Effector memory CD4-positive, alpha-beta T cell (primary cell): ENCODE data around the gene SLC25A22.

Source experiments
- DNase-seq, 3 donors: peaks; one replicate each; pipeline ENCODE4 v3.0.0-alpha.2; 2020
- H3K27ac ChIP-seq: 2 replicates; pipeline ENCODE4 v1.7.0; 2013; ENCODE audit warnings: mild to moderate bottlenecking, low read length, moderate library complexity; ENCODE audit not compliant: insufficient read depth, poor library complexity, severe bottlenecking
- H3K27me3 ChIP-seq: replicated peaks from 2 replicates; pipeline ENCODE4 v1.7.0; 2013; ENCODE audit warnings: mild to moderate bottlenecking, low read length; ENCODE audit not compliant: insufficient read depth, control insufficient read depth, poor library complexity, severe bottlenecking
- H3K36me3 ChIP-seq: 2 replicates; pipeline ENCODE4 v1.7.0; 2013; ENCODE audit warnings: mild to moderate bottlenecking, low read length, moderate library complexity; ENCODE audit not compliant: control insufficient read depth, insufficient read depth
- H3K4me1 ChIP-seq: 2 replicates; pipeline ENCODE4 v1.7.0; 2013; ENCODE audit warnings: low read length, mild to moderate bottlenecking; ENCODE audit not compliant: control insufficient read depth, insufficient read depth, poor library complexity, severe bottlenecking
- H3K4me3 ChIP-seq: 2 replicates; pipeline ENCODE4 v1.7.0; 2013; ENCODE audit warnings: low read length, low read depth, mild to moderate bottlenecking; ENCODE audit not compliant: insufficient read depth, poor library complexity, severe bottlenecking
- H3K9me3 ChIP-seq: 2 replicates; pipeline ENCODE4 v1.7.0; 2013; ENCODE audit warnings: mild to moderate bottlenecking, low read length, moderate library complexity; ENCODE audit not compliant: control insufficient read depth

Gene SLC25A22

DNA sequence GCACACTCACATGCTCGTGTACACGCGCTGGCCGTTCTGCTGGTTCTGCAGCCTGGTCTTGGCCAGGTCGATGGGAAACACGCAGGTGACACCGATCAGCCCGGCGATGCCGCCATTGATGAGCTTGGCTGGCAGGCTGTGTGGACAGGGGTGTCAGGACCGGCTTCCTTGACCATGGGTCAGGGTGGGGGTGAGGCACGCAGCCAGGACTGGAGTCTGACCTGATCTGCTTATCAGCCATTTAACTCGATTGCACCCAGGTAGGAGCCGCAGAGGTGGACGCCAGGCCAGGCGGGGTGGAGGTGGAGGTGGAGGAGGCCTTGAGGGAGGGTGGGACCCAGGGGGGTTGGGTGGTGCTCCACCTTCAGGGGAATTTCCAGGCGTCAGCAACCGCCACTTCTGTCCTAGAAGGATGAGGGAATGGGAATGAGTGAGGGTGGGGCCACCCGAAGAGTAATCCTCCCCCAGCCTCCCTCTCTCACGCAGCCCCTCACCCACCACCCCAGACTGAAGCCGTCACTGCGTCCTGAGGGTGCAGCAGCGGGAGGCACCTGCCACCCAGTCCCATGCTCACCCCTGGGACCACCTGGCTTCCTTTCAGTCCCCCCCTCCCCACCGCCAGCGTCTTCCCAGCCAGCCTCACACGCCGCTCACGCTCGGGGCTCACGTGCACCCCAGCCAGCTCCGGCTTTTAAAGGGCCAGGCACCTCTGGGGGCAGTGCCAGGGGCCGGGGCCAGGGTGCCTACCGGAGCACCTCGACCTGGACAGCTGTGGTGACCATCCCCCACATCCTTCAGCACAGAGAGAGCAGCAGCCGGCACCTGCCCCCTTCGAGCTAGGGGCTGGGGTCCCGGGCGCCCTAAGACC lies 3.1 kb downstream of the SLC25A22 start:
- H3K27ac ChIP-seq, result no peak overlapping the region

DNA sequence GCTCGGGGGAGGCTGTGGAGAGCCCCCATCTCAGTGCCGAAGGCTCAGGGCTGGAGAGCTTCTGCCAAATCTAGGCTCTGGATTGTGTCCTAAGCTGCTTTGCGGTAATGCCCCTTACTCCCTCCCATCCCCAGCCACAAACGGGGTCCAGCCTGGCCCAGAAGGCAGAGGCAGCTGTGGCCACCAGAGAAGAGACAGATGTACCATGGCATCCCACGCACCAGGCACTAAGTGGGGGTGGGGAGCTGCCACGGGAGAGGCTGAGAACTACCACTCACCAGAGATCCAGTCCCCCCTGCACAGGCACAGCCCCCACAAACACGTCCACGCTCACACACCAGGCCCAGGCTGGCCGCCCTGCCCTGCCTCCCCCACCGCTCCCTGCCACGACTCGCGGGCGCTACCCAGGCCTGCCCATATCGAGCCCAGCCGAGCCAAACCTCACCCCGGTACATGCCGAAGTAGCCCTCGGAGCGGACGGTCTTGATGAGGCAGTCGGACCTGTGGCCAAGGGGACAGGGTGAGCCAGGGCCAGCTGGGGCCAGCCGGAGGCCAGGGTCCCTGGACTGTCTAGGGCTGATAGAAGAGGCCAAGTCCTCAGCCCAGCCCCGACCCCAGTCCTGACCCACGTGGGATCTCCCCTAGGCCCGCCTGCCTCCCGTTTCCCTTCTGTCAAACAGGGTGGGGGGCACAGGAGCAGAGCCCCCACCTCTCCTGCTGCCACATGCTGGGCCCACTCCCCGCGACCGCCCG lies 3.9 kb downstream of the SLC25A22 start:
- no peak for DNase-seq
- Histone ChIP-seq H3K27ac (no peak overlapping the region), H3K9me3 (no peaks in the 10 kb centered on the region), H3K4me1 (peaks cover 31% of the 10 kb centered on the region), H3K36me3 (peaks cover 27% of the 10 kb centered on the region), H3K27me3 (no peaks in the 10 kb centered on the region), H3K4me3 (no peak overlapping the region)

More for the DNA sequence above, 3.1 kb downstream of the SLC25A22 start:
- H3K4me1 ChIP-seq, result peaks cover 29% of the 10 kb centered on the region
- H3K36me3 ChIP-seq, result peaks cover 27% of the 10 kb centered on the region
- H3K4me3 ChIP-seq, result peak overlapping the region; percentile 91
- H3K27me3 ChIP-seq, result no peaks in the 10 kb centered on the region
- no peak for DNase-seq
- H3K9me3 ChIP-seq, result no peaks in the 10 kb centered on the region

DNA sequence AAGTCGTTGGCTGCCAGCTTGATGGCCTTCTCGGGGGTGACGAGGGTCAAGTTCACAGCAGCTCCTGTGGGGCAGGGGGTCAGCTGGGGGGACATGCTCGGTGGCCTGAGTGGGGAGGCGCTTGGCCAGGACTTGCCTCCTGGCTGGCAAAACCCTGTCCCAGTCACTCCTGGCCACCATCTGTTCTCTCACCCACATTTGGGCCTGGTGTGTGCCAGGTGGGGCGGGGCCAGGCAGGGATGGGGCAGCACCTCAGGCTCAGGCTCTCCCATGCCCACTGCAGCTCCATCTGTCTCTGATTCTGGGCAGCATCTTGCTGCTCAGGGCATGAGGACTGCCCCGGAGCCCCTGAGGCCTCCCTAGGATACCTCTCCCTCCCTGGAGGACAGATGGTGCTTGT lies 4.5 kb downstream of the SLC25A22 start:
- no peaks in the 10 kb centered on the region for H3K27me3 ChIP-seq
- peaks cover 27% of the 10 kb centered on the region for H3K36me3 ChIP-seq
- H3K27ac ChIP-seq, result no peak overlapping the region
- peaks cover 31% of the 10 kb centered on the region for H3K4me1 ChIP-seq
- no peak for DNase-seq
- H3K9me3 ChIP-seq, result no peaks in the 10 kb centered on the region
- no peak overlapping the region for H3K4me3 ChIP-seq

DNA sequence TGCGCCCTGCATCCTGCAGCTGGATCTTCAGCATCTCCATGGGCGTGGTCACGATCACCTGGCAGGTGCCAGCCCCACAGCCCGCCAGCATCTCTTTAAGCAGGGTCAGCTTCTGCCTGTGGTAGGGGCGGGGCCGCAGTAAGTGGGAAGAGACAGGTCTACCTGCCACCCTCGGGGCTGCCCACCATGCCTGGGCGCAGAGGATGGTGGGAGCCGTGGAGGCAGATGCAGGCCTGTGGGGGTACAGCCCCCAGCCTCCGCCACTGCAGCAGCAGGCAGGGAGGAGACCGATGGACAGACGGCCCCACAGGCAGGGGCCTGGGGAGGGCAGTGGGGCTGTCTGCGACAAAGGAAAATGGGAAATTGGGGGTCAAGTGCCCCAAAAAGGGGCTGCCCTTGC lies 5.2 kb downstream of the SLC25A22 start:
- H3K27ac ChIP-seq, result no peak overlapping the region
- peaks cover 27% of the 10 kb centered on the region for H3K36me3 ChIP-seq
- H3K27me3 ChIP-seq, result no peaks in the 10 kb centered on the region
- H3K9me3 ChIP-seq, result no peaks in the 10 kb centered on the region
- H3K4me1 ChIP-seq, result peaks cover 35% of the 10 kb centered on the region
- DNase-seq, result no peak
- no peak overlapping the region for H3K4me3 ChIP-seq

DNA sequence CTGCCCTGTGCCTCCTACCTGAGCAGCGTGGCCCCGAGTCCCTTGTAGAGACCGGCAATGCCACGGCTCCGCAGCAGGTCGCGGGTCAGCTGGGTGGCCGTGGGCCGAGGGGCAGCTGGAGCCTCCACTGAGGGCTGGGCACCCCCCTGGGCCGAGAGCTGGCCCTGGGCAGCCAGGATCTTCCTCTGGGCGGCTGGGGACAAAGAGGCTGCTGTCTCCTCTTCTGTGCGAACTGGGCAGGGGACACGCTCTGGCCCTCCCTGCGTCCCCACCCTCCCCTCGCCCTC lies 5.6 kb downstream of the SLC25A22 start:
- Histone ChIP-seq H3K9me3 (no peaks in the 10 kb centered on the region), H3K4me1 (peaks cover 34% of the 10 kb centered on the region), H3K27ac (no peak overlapping the region), H3K27me3 (no peaks in the 10 kb centered on the region), H3K4me3 (no peak overlapping the region), H3K36me3 (peaks cover 27% of the 10 kb centered on the region)
- DNase-seq, result no peak

DNA sequence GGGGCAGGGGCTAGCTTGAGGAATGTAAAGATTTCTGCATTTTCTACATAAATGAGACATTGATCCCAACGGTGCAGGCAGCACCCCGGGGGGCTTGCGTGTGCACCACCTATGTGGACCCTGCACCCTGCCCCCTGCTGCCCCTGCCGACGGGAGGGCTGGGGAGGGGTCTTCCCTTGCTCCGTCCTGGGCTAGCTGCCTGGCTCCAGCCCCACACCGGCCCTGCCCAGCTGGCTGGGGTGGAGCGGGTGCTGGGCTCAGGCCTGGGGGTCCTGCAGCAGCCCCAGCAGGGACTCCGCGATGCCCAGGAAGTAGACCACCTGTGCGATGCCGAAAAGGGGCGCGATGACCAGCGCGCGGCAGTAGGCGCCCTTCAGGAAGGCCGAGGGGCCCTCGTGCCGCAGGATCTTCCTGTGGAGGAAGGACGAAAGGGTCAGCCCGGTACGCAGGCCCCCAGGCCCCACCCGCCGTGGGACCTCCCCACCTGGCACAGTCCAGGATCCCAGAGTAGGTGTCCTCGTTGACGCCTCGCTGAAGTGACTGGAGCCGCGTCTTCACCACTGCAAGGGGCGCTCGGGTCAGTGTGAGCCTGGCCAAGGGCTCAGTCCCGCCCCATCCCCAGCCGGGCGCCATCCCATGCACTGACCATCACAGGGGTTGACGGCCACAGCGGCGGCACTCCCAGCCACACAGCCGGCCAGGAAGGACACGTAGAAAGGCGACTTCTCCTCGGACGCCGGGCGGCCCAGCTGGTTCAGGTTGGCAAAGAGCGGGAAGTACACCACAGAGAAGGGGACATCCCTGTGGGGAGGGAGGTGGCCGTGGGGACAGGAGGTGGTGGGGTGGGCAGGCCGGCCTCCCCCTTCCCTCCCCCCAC lies 6.2 kb downstream of the SLC25A22 start:
- Histone ChIP-seq H3K36me3 (peaks cover 27% of the 10 kb centered on the region), H3K4me3 (no peak overlapping the region), H3K27me3 (no peaks in the 10 kb centered on the region), H3K27ac (no peak overlapping the region), H3K9me3 (no peaks in the 10 kb centered on the region), H3K4me1 (peaks cover 28% of the 10 kb centered on the region)
- no peak for DNase-seq

DNA sequence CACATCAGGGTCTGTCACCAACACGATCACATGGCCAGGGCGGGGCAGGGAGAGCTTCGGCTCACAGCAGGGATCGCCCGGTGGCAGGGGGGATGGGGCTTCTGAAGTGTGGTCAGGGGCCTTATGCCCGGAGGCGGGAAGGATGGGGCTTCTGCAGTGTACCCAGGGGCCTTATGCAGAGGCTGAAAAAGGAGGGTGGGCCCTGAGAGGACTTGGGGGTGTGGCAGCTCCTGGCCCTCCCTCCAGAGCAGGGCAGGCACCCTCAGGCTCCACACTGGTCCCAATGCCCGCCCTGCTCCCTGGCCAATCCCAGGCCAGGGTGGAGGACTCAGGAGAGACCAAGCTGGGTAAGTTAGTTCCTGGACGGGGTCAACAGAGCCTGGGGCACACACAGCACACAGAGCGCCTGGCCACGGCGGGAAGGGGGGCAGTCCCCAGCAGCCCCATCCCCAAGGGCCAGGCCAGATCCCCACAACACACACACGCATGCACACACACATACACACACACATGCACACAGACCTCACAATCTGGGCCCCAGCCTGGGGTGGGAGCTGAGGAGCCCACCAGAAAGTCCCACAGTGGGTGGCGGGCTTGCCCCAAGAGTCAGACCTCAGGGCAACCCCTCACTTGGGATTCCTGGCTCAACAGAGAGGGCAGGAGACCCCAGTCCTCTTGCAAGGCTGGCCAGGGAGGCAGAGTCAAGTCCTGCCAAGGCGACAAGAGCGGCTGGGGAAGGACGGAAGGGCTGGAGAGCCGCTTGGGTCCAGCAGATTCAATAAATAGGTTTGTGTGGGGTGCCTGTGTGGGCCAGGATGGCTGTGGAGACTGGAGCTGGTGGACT lies 7.1 kb downstream of the SLC25A22 start:
- no peak for DNase-seq
- Histone ChIP-seq H3K27ac (no peak overlapping the region), H3K9me3 (no peaks in the 10 kb centered on the region), H3K36me3 (peaks cover 27% of the 10 kb centered on the region), H3K4me1 (peaks cover 21% of the 10 kb centered on the region), H3K4me3 (no peak overlapping the region), H3K27me3 (no peaks in the 10 kb centered on the region)

DNA sequence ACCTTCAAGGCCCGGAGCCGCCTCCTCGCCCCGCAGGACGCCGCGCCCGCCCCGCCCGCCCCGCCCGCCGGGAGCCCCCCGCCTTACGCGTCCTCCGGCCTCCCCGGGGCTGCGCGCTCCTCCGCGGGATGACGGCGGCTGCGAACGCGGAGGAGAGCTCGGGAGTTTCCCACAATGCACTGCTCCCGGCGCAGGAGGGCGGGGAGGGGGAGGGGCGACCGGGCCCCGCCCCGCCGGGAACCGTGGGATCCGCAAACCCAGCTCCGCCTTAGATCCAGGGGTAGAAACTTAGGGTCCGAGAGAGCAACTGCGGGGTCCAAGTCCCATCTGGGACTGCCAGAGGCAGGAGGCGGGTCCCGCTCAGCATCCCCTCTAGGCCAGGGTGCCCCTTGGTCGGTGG lies 8.1 kb downstream of the SLC25A22 start, which contains the start of gene CEND1:
CEND1 (minus strand) TSS at position 148 of the 400 bp plus-strand sequence. CDS start 1,514 bp downstream, outside the sequence.
- Histone ChIP-seq H3K4me3 (no peak within 1 kb of the TSS), H3K36me3 (peaks cover 27% of the 10 kb centered on the region), H3K9me3 (no peaks in the 10 kb centered on the region), H3K4me1 (peaks cover 11% of the 10 kb centered on the region), H3K27ac (no peak within 1 kb of the TSS), H3K27me3 (no peaks in the 10 kb centered on the region)
- DNase-seq, result no peak
